HUES48 (cell line): Measurements from ENCODE around the gene BTBD9.

Source experiments
- H3K27ac ChIP-seq: one replicate; pipeline ENCODE4 v1.7.0; 2013; ENCODE audit warnings: low read depth, low read length, inconsistent platforms
- H3K27me3 ChIP-seq: 2 replicates; pipeline ENCODE4 v1.6.1; 2013; ENCODE audit warnings: mild to moderate bottlenecking, low read length; ENCODE audit not compliant: control insufficient read depth, insufficient read depth
- H3K36me3 ChIP-seq: 2 replicates; pipeline ENCODE4 v1.6.1; 2013; ENCODE audit warnings: low read length; ENCODE audit not compliant: control insufficient read depth, insufficient read depth
- H3K4me1 ChIP-seq: 2 replicates; pipeline ENCODE4 v1.6.1; 2013; ENCODE audit warnings: mild to moderate bottlenecking, low read length; ENCODE audit not compliant: control insufficient read depth, insufficient read depth
- H3K4me3 ChIP-seq: 2 replicates; pipeline ENCODE4 v1.5.1; 2013; ENCODE audit warnings: mild to moderate bottlenecking, low read depth, low read length
- H3K9ac ChIP-seq: 2 replicates; pipeline ENCODE4 v1.6.1; 2013; ENCODE audit warnings: mild to moderate bottlenecking, low read depth, low read length, moderate library complexity
- H3K9me3 ChIP-seq: 2 replicates; pipeline ENCODE4 v1.6.1; 2013; ENCODE audit warnings: low read length; ENCODE audit not compliant: control insufficient read depth, insufficient read depth

Gene BTBD9

GRCh38 chr6:38639498-38640215 is at the start of gene BTBD9:
BTBD9 (minus strand) TSS chr6:38639929.
- Histone ChIP-seq H3K27me3 (no peaks in the 10 kb centered on the region), H3K27ac (peak within 1 kb of the TSS; percentile 88), H3K4me3 (peak within 1 kb of the TSS; percentile 96), H3K9ac (peak within 1 kb of the TSS; percentile 68), H3K9me3 (no peaks in the 10 kb centered on the region), H3K36me3 (no peaks in the 10 kb centered on the region), H3K4me1 (peaks cover 6% of the 10 kb centered on the region)

DNA sequence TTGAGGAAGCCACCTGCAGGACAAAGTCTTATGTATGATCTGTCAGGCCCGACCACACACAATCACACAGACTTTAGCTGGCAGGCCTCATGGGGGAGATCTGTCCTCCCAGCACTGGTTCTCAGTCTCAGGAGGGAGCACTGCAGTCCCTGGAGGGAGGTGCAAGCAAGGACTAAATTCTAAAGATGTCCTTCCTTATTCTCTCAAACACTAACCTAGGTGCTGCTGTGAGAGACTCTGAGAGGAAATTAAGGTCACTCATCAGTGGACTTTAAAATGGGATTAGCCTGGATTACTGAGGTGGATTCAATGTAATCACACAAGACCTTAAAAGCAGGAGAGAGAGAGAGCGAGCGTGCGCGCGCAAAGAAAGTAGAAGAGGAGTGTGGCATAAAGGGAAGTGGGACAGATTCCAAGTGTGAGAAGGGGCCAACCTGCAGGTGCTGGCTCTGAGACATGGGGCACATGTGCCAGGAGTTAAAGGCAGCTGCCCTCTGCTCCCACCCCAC is 48.9 kb upstream of the BTBD9 start:
- no peak overlapping the region for H3K4me3 ChIP-seq
- H3K27me3 ChIP-seq: no peaks in the 10 kb centered on the region
- H3K4me1 ChIP-seq: no peaks in the 10 kb centered on the region
- H3K36me3 ChIP-seq: peaks cover 36% of the 10 kb centered on the region
- no peaks in the 10 kb centered on the region for H3K9me3 ChIP-seq
- H3K9ac ChIP-seq: no peak overlapping the region
- peak overlapping the region; percentile 27 for H3K27ac ChIP-seq

- no peak overlapping the region for H3K27ac ChIP-seq
- peaks cover 44% of the 10 kb centered on the region for H3K36me3 ChIP-seq
- no peaks in the 10 kb centered on the region for H3K27me3 ChIP-seq
- no peak overlapping the region for H3K4me3 ChIP-seq
- no peaks in the 10 kb centered on the region for H3K4me1 ChIP-seq
- H3K9ac ChIP-seq: no peak overlapping the region
- no peaks in the 10 kb centered on the region for H3K9me3 ChIP-seq
These were observed 47.8 kb upstream of the BTBD9 start for GRCh38 chr6:38687549-38687948.

DNA sequence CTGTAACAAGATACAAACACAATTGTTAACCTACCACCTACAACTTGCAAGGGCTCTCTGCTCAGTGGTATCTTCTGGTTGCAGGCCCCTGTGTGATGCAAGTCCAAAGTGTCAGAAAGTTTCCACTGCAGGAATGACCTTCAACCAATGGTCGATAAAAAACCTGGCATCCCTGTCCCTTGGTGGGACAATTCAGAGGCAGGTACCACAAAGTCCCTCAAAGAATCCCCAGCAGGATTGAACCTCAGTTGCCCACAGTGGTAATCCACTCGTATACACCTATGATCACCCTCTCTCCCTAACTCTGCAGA is 47.3 kb upstream of the BTBD9 start:
- Histone ChIP-seq H3K36me3 (peaks cover 50% of the 10 kb centered on the region), H3K9ac (no peak overlapping the region), H3K27ac (no peak overlapping the region)

GRCh38 chr6:38686270-38687042 is 46.7 kb upstream of the BTBD9 start:
- H3K9me3 ChIP-seq: no peaks in the 10 kb centered on the region
- H3K4me3 ChIP-seq: no peak overlapping the region
- H3K27ac ChIP-seq: no peak overlapping the region
- H3K9ac ChIP-seq: no peak overlapping the region
- H3K36me3 ChIP-seq: peaks cover 55% of the 10 kb centered on the region
- no peaks in the 10 kb centered on the region for H3K27me3 ChIP-seq
- H3K4me1 ChIP-seq: no peaks in the 10 kb centered on the region

More for the DNA sequence above, 47.3 kb upstream of the BTBD9 start:
- Histone ChIP-seq H3K4me1 (no peaks in the 10 kb centered on the region), H3K9me3 (no peaks in the 10 kb centered on the region), H3K4me3 (no peak overlapping the region), H3K27me3 (no peaks in the 10 kb centered on the region)

- Histone ChIP-seq H3K4me1 (no peaks in the 10 kb centered on the region), H3K9me3 (no peaks in the 10 kb centered on the region), H3K36me3 (peaks cover 65% of the 10 kb centered on the region), H3K27ac (no peak overlapping the region), H3K9ac (no peak overlapping the region), H3K27me3 (no peaks in the 10 kb centered on the region), H3K4me3 (no peak overlapping the region)
These were observed 45.2 kb upstream of the BTBD9 start for GRCh38 chr6:38684904-38685303.

- H3K27ac ChIP-seq: no peak overlapping the region
These were observed 44.5 kb upstream of the BTBD9 start for GRCh38 chr6:38684237-38684636.

GRCh38 chr6:38681850-38682249 is 42.1 kb upstream of the BTBD9 start:
- H3K4me1 ChIP-seq: no peaks in the 10 kb centered on the region
- peaks cover 89% of the 10 kb centered on the region for H3K36me3 ChIP-seq

More at GRCh38 chr6:38684237-38684636, 44.5 kb upstream of the BTBD9 start:
- Histone ChIP-seq H3K9me3 (no peaks in the 10 kb centered on the region), H3K4me3 (no peak overlapping the region), H3K4me1 (no peaks in the 10 kb centered on the region), H3K9ac (no peak overlapping the region), H3K36me3 (peaks cover 71% of the 10 kb centered on the region), H3K27me3 (no peaks in the 10 kb centered on the region)

GRCh38 chr6:38679668-38680067 is 39.9 kb upstream of the BTBD9 start:
- Histone ChIP-seq H3K9ac (no peak overlapping the region), H3K9me3 (no peaks in the 10 kb centered on the region), H3K4me1 (no peaks in the 10 kb centered on the region), H3K36me3 (peaks cover 88% of the 10 kb centered on the region), H3K4me3 (no peak overlapping the region), H3K27ac (no peak overlapping the region), H3K27me3 (no peaks in the 10 kb centered on the region)

More at GRCh38 chr6:38681850-38682249, 42.1 kb upstream of the BTBD9 start:
- Histone ChIP-seq H3K27me3 (no peaks in the 10 kb centered on the region), H3K27ac (no peak overlapping the region), H3K9me3 (no peaks in the 10 kb centered on the region), H3K9ac (no peak overlapping the region), H3K4me3 (no peak overlapping the region)

GRCh38 chr6:38678178-38678760 is 38.5 kb upstream of the BTBD9 start:
- Histone ChIP-seq H3K9me3 (no peaks in the 10 kb centered on the region), H3K27ac (no peak overlapping the region), H3K4me3 (no peak overlapping the region), H3K9ac (no peak overlapping the region), H3K4me1 (no peaks in the 10 kb centered on the region), H3K36me3 (peaks cover 77% of the 10 kb centered on the region), H3K27me3 (no peaks in the 10 kb centered on the region)
